Dedifferentiated amniotic fluid mesenchymal stem cell (primary cell): ENCODE measurements around the gene SLC25A19.

Experiments used
- DNase-seq: peaks from one replicate; pipeline ENCODE4 v3.0.0-alpha.2; 2016; ENCODE audit errors: extremely low spot score

Gene SLC25A19

DNA sequence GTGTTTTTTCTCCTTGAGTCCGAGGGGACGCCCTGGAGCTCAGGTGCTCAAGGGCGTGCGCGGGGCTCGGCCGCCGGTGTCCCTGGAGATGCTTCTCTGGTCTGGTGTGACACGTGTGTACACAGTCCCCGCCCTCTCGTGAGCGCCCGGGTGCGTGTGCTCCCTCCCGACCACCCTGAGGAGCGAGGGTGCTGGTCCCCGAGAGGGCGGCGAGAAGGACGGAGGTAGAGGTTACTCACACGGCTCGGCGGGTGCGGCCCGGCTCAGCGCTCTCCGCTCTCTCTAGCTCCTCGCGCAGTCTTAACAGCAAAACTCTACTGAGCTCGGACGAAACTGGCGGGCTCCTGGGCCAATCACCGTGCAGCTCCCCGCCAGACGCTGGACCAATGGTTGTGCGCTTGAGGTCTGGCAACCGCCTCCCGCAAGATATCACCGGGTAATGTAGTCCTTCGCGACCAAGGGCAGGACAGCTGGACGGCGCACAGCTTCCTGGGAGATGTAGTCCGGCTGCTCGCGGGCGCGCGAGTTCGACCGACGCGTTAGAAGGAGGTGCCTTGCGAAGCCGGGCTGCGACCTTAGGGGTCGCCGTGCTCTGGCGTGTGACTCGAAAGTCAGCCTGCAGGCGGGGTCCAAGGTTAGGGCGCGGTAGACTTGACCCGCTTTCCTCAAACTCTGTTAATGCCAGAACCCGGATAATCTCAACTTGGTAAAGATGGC is at the start of gene SLC25A19:
Gene SLC25A19 (minus strand): TSS at position 319 of the 717 bp plus-strand sequence. CDS start 2,669 bp downstream, outside the sequence.
- peak; percentile 99 for DNase-seq

DNA sequence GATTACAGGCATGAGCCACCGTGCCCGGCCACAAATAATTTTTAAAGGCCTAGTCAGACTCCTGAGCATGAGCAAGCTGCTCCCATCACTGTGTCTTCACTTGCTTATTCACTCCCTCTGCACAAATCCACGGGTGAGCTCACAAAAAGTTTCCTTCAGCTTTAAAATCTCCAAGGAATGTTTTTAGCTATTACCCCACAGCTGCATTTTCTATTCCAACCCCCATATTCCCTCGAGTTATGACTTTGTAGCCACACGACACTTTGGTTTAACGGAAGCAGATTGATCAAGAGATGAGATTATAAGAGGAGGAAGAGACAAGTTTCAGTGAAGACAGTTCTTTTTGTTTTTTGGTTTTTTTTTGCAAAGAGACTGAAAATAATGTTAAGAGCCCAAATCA is 49.1 kb upstream of the SLC25A19 start:
- DNase-seq: no peak

- DNase-seq: no peak
Measured at GRCh38 chr17:75335315-75335714, 46.1 kb upstream of the SLC25A19 start.

DNA sequence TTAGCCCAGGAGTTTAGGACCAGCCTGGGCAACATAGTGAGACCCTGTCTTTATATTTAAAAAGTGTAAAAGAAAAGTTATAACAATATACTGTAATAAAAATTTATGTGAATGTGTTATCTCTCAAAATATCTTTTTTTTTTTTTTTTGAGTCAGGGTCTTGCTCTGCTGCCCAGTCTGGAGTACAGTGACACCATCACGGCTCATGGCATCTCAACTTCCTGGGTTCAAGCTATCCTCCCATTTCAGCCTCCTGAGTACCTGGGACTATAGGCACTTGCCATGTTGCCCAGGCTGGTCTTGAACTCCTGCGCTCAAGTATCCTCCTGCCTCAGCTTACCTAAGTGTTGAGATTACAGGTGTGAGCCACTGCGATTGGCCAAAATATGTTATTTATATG is 45.5 kb upstream of the SLC25A19 start:
- DNase-seq: no peak

DNA sequence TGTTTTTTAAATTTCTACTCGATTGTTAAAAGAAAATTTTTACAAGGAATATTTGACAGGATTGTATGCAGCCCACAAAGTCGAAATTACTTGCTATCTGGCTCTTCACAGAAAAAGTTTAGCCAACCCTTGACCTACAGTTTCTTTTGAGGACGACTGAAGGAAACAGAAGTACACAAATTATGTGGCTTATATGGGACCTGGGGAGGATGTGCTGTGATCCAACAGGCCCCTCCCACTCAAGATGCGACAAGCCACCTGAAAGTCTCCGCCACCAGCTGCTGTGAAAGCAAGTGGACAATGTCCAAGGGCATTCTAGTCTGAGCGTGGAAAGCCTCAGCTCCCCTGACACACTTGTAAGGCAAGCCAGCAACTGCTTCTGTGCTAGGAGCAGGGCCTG is 42.4 kb upstream of the SLC25A19 start:
- no peak for DNase-seq

DNA sequence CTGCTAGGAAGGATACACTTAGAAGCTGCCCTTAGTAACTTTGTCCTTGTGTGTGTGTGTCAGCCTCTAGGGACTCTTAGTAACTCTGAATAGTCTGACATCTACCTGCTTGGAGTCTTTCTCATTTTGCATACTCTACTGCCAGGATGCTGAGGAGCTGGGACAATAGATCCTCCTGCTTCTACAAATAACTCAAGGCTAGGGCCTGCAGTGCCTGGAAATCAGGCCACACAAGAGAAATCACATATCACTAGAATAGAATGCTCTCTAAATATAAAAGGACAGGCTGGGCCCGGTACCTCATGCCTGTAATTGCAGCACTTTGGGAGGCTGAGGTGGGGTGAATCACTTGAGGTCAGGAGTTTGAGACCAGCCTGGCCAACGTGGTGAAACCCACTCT is 38.5 kb upstream of the SLC25A19 start:
- no peak for DNase-seq

GRCh38 chr17:75326226-75326848 is 37.1 kb upstream of the SLC25A19 start:
- DNase-seq: no peak

- no peak for DNase-seq
Measured at GRCh38 chr17:75325827-75326225, 36.6 kb upstream of the SLC25A19 start.

GRCh38 chr17:75325348-75325747 is 36.1 kb upstream of the SLC25A19 start:
- no peak for DNase-seq

DNA sequence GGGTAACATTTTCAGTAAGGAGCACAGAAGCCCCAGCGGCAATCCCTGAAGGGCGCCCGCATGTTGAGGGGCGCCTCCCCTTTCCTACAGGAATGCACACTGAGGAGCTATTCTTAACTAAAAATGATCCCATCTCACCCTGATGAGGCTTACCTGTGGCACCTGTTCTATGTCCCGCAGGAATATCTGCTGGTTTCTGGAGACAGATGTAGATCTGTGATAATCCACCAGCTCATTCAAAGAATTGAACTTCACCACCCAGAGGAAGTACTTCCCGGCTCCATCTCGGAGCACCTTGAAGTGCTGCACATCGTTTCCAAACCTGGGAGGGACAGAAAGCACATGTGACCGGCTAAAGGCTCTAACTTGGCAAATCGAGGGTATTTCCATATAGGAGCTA is 32.3 kb upstream of the SLC25A19 start:
- DNase-seq: no peak

- DNase-seq: no peak
Measured at GRCh38 chr17:75319904-75320691, 30.9 kb upstream of the SLC25A19 start.

DNA sequence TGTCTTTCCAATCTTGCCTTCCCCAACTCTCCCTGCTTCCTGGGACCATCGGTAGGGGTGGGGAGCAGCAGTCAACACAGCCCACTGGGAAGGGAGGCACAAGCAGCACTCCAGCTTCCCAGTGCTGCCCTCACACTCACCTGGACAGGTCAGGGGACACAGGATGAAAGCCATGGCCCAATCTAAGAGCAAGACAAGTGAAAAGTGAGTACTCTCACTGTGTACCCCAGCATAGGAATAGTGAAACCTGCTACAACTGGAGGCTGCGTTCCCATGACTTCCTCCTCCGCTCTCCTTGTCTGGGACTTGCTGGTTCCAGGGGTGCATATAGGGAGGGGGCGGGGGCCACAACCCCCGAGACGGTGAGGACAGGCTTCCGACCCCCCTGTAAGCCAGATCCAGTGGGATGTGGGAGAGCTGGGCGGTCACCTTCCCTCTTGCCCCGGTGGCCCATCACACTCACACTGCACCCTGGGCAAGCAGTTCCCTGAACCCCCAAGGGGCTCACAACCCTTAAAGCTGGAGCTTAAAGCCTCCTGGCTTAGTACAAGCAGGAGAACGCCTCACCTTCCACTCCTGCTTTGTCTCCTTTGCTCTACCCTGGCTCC is 29.5 kb upstream of the SLC25A19 start:
- DNase-seq: no peak

DNA sequence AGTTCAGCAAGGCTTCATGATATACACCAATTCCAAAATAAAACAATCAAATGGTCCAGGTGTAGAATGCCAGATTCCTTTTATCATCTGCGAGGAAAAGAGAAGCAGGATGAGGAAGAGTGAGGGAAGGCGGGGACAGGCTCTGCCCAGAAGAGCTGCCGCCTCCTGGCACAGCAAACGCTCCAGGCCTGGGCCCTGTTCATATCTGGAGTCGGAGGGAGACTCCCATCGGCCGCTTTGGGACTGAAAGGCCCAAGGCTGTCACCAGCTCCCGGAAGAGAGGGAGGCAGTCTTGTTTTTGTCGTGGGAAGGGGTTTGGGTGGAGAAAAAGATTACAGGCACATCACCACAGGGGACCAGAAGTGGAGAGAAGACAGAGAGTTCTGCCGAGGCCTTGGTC is 29.0 kb upstream of the SLC25A19 start:
- DNase-seq: no peak

- DNase-seq: no peak
Measured at GRCh38 chr17:75317671-75318070, 28.4 kb upstream of the SLC25A19 start.

- no peak for DNase-seq
Measured at GRCh38 chr17:75316253-75316652, 27.0 kb upstream of the SLC25A19 start.

DNA sequence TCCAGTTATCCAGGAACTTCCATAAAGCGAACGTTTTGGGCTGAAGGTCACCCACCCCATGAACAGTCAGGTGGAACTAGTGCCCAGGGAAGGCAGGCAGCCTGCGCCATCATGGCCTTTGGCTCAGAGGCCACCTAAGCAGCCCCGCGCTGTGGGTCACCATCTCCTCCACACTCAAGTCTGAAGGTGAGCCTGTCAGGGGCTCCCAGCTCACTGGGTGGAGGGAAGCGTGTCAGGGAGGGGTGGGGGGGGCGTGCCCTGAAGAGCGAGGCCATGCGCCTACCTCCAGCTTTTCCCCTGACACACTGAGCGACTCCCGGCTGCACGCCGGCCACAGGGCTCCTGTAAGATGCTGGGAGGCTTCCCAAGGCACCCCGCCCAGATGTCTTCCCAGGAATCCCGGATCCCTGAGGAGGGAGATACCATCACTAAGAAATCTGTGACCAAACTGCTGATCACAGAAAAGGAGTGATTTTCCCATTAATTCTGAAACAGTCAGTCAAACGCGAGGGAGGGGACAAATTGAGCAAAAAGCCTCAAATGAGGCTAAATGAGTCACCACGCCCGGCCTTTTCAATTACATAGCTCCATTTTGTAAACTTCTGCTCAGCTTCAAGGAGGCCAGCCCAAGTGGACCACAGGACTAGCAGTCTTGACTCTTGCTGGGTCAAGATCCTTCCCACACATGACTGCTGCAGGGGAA is 26.5 kb upstream of the SLC25A19 start:
- no peak for DNase-seq

GRCh38 chr17:75313941-75314551 is 24.8 kb upstream of the SLC25A19 start:
- DNase-seq: no peak

DNA sequence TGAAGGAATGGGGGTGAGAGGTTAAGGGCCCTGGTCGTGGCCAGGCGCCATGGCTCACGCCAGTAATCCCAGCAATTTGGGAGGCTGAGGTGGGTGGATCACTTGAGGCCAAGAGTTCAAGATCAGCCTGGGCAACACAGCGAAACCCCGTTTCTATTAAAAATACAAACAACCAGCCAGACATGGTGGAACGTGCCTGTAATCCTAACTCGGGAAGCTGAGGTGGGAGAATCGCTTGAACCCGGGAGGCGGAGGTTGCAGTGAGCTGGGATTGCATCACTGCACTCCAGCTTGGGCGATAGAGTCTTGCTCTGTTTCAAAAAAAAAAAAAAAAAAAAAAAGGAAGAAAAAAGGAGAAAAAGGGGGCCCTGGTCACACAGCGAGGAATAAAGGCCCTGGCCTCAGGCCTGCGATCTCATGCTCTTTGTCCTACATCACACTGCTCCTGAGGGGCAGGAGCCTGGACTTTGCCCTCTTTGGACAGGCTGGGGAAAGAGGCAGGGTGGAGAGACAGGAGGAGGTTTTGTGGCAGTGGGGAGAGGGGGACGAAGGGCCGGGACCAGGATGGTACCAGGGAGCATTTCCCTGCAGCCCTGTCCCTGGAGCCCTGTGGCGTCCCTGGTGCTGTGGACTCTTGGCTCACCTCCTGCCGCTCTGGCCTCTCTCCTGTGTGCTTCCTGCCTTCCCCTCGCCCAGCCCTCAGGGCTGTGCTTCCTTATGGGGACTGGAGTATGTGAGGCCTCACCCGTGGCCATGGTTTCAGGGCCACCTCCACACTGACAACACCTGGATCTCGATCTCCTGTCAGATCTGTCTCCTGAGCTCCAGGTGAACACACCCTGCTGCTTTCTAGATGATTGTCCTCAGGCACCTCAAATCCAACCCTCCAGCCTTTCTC is 19.7 kb upstream of the SLC25A19 start:
- no peak for DNase-seq

- DNase-seq: no peak
Measured at GRCh38 chr17:75307957-75308731, 18.9 kb upstream of the SLC25A19 start.
